ENCODE measurements around the gene NEURL4. TPM values are rescaled to one million over a fixed set of nuclear protein-coding genes. Genes with fewer than 3 reads are reported as not detected.

Gene NEURL4
- total and polyA plus RNA-seq, 2 donors (not counting 1 experiment from before 2014, with no cell fraction given): 6.0 to 20.1 TPM

GRCh38 chr17:7327056-7327455 is 2.1 kb downstream of the NEURL4 start:
- no peak overlapping the region for H3K27ac ChIP-seq (ENCODE audit: insufficient read depth, low read length)
- TF ChIP-seq, protein P1, sequence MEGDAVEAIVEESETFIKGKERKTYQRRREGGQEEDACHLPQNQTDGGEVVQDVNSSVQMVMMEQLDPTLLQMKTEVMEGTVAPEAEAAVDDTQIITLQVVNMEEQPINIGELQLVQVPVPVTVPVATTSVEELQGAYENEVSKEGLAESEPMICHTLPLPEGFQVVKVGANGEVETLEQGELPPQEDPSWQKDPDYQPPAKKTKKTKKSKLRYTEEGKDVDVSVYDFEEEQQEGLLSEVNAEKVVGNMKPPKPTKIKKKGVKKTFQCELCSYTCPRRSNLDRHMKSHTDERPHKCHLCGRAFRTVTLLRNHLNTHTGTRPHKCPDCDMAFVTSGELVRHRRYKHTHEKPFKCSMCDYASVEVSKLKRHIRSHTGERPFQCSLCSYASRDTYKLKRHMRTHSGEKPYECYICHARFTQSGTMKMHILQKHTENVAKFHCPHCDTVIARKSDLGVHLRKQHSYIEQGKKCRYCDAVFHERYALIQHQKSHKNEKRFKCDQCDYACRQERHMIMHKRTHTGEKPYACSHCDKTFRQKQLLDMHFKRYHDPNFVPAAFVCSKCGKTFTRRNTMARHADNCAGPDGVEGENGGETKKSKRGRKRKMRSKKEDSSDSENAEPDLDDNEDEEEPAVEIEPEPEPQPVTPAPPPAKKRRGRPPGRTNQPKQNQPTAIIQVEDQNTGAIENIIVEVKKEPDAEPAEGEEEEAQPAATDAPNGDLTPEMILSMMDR (conservative IDR thresholded peaks at IDR 0.05 in 1 of 2, IDR thresholded peaks at IDR 0.05 in 1 of 2; ENCODE audit: low read depth in 1 of 2, low read length in 2 of 2): no peak
- TF ChIP-seq EZH2 (IDR thresholded peaks at IDR 0.05; ENCODE audit: low read length, missing control alignments): no peak
- H3K79me2 ChIP-seq (ENCODE audit: control insufficient read depth, insufficient read depth, low read length): peaks cover 6% of the 10 kb centered on the region
- no peak overlapping the region for H2AFZ ChIP-seq (ENCODE audit: low read length)
- H3K36me3 ChIP-seq (ENCODE audit: control insufficient read depth, insufficient read depth, low read length): peaks cover 18% of the 10 kb centered on the region
- H3K4me3 ChIP-seq (replicated peaks in 1 of 4; ENCODE audit: control extremely low read depth in 1 of 4, insufficient read depth in 1 of 4, low read depth in 3 of 4, low read length in 4 of 4): no peak overlapping the region
- no peaks in the 10 kb centered on the region for H4K20me1 ChIP-seq (ENCODE audit: control insufficient read depth, extremely low read depth, insufficient read depth, low read length)
- no peak overlapping the region for H3K4me2 ChIP-seq (ENCODE audit: extremely low read depth, insufficient read depth, low read length)
- H3K4me1 ChIP-seq (ENCODE audit: control insufficient read depth, extremely low read depth, insufficient read depth, low read length): no peaks in the 10 kb centered on the region
- H3K27me3 ChIP-seq (ENCODE audit: control insufficient read depth, insufficient read depth, low read length): peaks cover 3% of the 10 kb centered on the region
- H3K9me3 ChIP-seq (ENCODE audit: control insufficient read depth, insufficient read depth, low read depth, low read length): no peaks in the 10 kb centered on the region
- no peak for DNase-seq (ENCODE audit: low read depth in 2 of 2)
- no peak overlapping the region for H3K9ac ChIP-seq (ENCODE audit: insufficient read depth, low read length)

- Histone ChIP-seq H4K20me1 (ENCODE audit: control insufficient read depth, extremely low read depth, insufficient read depth, low read length) (no peaks in the 10 kb centered on the region), H3K27ac (ENCODE audit: insufficient read depth, low read length) (no peak overlapping the region), H3K4me1 (ENCODE audit: control insufficient read depth, extremely low read depth, insufficient read depth, low read length) (no peaks in the 10 kb centered on the region), H2AFZ (ENCODE audit: low read length) (no peak overlapping the region), H3K9ac (ENCODE audit: insufficient read depth, low read length) (no peak overlapping the region), H3K4me2 (ENCODE audit: extremely low read depth, insufficient read depth, low read length) (no peak overlapping the region), H3K27me3 (ENCODE audit: control insufficient read depth, insufficient read depth, low read length) (no peaks in the 10 kb centered on the region), H3K9me3 (ENCODE audit: control insufficient read depth, insufficient read depth, low read depth, low read length) (no peaks in the 10 kb centered on the region), H3K4me3 (replicated peaks in 1 of 4; ENCODE audit: control extremely low read depth in 1 of 4, insufficient read depth in 1 of 4, low read depth in 3 of 4, low read length in 4 of 4) (no peak overlapping the region), H3K79me2 (ENCODE audit: control insufficient read depth, insufficient read depth, low read length) (peaks cover 6% of the 10 kb centered on the region), H3K36me3 (ENCODE audit: control insufficient read depth, insufficient read depth, low read length) (peaks cover 23% of the 10 kb centered on the region)
- TF ChIP-seq EZH2 (IDR thresholded peaks at IDR 0.05; ENCODE audit: low read length, missing control alignments): no peak
- TF ChIP-seq, protein P1 (conservative IDR thresholded peaks at IDR 0.05 in 1 of 2, IDR thresholded peaks at IDR 0.05 in 1 of 2; ENCODE audit: low read depth in 1 of 2, low read length in 2 of 2): no peak
- DNase-seq (ENCODE audit: low read depth in 2 of 2): no peak
These were observed 2.9 kb downstream of the NEURL4 start for GRCh38 chr17:7326186-7326585.

DNA sequence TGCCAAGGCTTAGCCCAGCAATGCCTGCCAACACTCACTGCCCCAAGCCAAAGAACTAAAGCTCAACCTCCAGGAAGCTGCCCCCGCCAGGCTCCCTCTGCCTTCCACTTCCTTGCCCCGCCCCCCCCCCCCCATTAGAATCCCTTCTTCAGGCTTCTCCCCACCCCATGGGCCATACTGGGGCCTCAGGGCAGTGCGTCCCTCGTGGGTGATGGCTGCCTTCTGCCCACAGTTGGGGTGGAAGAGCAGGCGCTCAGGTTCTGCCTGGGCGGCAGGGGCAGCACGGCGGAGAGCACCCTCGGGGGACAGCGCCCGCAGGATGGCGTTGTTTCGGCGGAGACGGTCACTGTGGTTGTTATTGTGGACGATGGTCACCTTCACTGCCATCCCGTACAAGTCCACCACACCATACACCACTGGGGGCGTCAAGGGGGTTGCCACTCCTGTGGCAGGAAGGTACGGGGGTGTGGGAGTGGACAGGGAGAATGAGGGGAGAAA is 4.1 kb downstream of the NEURL4 start:
- H3K4me3 ChIP-seq (replicated peaks in 1 of 4; ENCODE audit: control extremely low read depth in 1 of 4, insufficient read depth in 1 of 4, low read depth in 3 of 4, low read length in 4 of 4): no peak overlapping the region
- no peak for TF ChIP-seq EZH2 (IDR thresholded peaks at IDR 0.05; ENCODE audit: low read length, missing control alignments)
- TF ChIP-seq, protein P1 (conservative IDR thresholded peaks at IDR 0.05 in 1 of 2, IDR thresholded peaks at IDR 0.05 in 1 of 2; ENCODE audit: low read depth in 1 of 2, low read length in 2 of 2): no peak
- no peaks in the 10 kb centered on the region for H4K20me1 ChIP-seq (ENCODE audit: control insufficient read depth, extremely low read depth, insufficient read depth, low read length)
- no peak overlapping the region for H3K27ac ChIP-seq (ENCODE audit: insufficient read depth, low read length)
- H3K9me3 ChIP-seq (ENCODE audit: control insufficient read depth, insufficient read depth, low read depth, low read length): no peaks in the 10 kb centered on the region
- H3K4me1 ChIP-seq (ENCODE audit: control insufficient read depth, extremely low read depth, insufficient read depth, low read length): no peaks in the 10 kb centered on the region
- peaks cover 6% of the 10 kb centered on the region for H3K79me2 ChIP-seq (ENCODE audit: control insufficient read depth, insufficient read depth, low read length)
- H3K27me3 ChIP-seq (ENCODE audit: control insufficient read depth, insufficient read depth, low read length): no peaks in the 10 kb centered on the region
- peaks cover 27% of the 10 kb centered on the region for H3K36me3 ChIP-seq (ENCODE audit: control insufficient read depth, insufficient read depth, low read length)
- no peak overlapping the region for H2AFZ ChIP-seq (ENCODE audit: low read length)
- no peak for DNase-seq (ENCODE audit: low read depth in 2 of 2)
- H3K4me2 ChIP-seq (ENCODE audit: extremely low read depth, insufficient read depth, low read length): no peak overlapping the region
- no peak overlapping the region for H3K9ac ChIP-seq (ENCODE audit: insufficient read depth, low read length)
